GM12878 (cell line): ENCODE measurements around the gene TATDN3. TPM values are rescaled to one million over a fixed set of nuclear protein-coding genes. Genes with fewer than 3 reads are reported as not detected.

Experiments used
- BCL11A ChIP-seq: IDR thresholded peaks from 2 replicates; pipeline ENCODE4 v1.6.1; 2011; ENCODE audit warnings: low read depth, low read length
- CBFB ChIP-seq: IDR thresholded peaks from 2 replicates; pipeline ENCODE4 v1.6.1; 2016; ENCODE audit warnings: antibody characterized with exemption, low read depth
- EGR1 ChIP-seq, 2 experiments: IDR thresholded peaks; 1 replicate in 1 of 2; 2 replicates in 1 of 2; pipeline ENCODE4 v1.6.1; 2011 to 2012; ENCODE audit warnings: low read depth in 2 of 2, low read length in 2 of 2, borderline replicate concordance in 1 of 2, mild to moderate bottlenecking in 1 of 2, moderate library complexity in 1 of 2
- ESRRA ChIP-seq: IDR thresholded peaks from 2 replicates; pipeline ENCODE4 v1.6.1; 2012; ENCODE audit warnings: mild to moderate bottlenecking, low read length, improper control_type of control experiment
- FOS ChIP-seq: IDR thresholded peaks from 3 replicates; pipeline ENCODE4 v1.6.1; 2011; ENCODE audit warnings: borderline replicate concordance; ENCODE audit not compliant: insufficient read length; ENCODE audit errors: extremely low read depth
- IRF3 ChIP-seq: fragments of 450-650 bp; IDR thresholded peaks from 2 replicates; pipeline ENCODE4 v1.6.1; 2014; ENCODE audit warnings: mild to moderate bottlenecking
- JUND ChIP-seq: IDR thresholded peaks from 2 replicates; pipeline ENCODE4 v1.6.1; 2012; ENCODE audit warnings: low read depth, mild to moderate bottlenecking, low read length, improper control_type of control experiment, moderate library complexity
- KLF5 ChIP-seq: fragments of 450-650 bp; IDR thresholded peaks from 2 replicates; pipeline ENCODE4 v1.6.1; 2014; ENCODE audit warnings: mild to moderate bottlenecking; ENCODE audit not compliant: partially characterized antibody
- MTA2 ChIP-seq: fragments of 450-650 bp; IDR thresholded peaks from 2 replicates; pipeline ENCODE4 v1.6.1; 2016; ENCODE audit warnings: low read depth, mild to moderate bottlenecking, moderate library complexity
- MYB ChIP-seq: fragments of 150-350 bp; IDR thresholded peaks from 2 replicates; pipeline ENCODE4 v1.6.1; 2014; ENCODE audit warnings: mild to moderate bottlenecking, low read depth, low read length, borderline replicate concordance
- POLR2AphosphoS2 ChIP-seq: IDR thresholded peaks from 2 replicates; pipeline ENCODE4 v1.6.1; 2011; ENCODE audit warnings: low read depth, mild to moderate bottlenecking, low read length, improper control_type of control experiment, moderate library complexity
- SUZ12 ChIP-seq: fragments of 200-600 bp; sonication (generic); IDR thresholded peaks from one replicate; pipeline ENCODE4 v1.6.1; 2018; ENCODE audit warnings: antibody characterized with exemption, mild to moderate bottlenecking; ENCODE audit not compliant: unreplicated experiment
- TCF3 ChIP-seq: IDR thresholded peaks from 2 replicates; pipeline ENCODE4 v1.6.1; 2012; ENCODE audit warnings: low read depth, mild to moderate bottlenecking, low read length, borderline replicate concordance; ENCODE audit not compliant: insufficient read depth
- ZBTB11 ChIP-seq: fragments of 450-650 bp; formaldehyde crosslinking; IDR thresholded peaks from 2 replicates; pipeline ENCODE4 v1.5.0; 2022; ENCODE audit warnings: mild to moderate bottlenecking, missing genetic modification characterization
- ZNF592 ChIP-seq: fragments of 450-650 bp; IDR thresholded peaks from 2 replicates; pipeline ENCODE4 v1.6.1; 2017; ENCODE audit warnings: mild to moderate bottlenecking, moderate library complexity
- ZZZ3 ChIP-seq: IDR thresholded peaks from 2 replicates; pipeline ENCODE4 v1.6.1; 2011; ENCODE audit warnings: low read depth; ENCODE audit not compliant: control insufficient read depth, insufficient read length
- polyA plus RNA-seq, 11 experiments: library from polyadenylated mRNA; depleted of rRNA in 4 of 11; unstranded in 6 of 11; stranded (reverse) in 5 of 11; fragments of >200 nt; fragmentation: Nextera tagmentation in 4 of 11; fragmentation: Illumina TruSeq in 1 of 11; extraction: Ambion mirVana in 4 of 11; extraction: Trizol in 1 of 11; gene quantifications; 1 replicate in 1 of 11; 2 replicates in 10 of 11; pipeline versions ENCODE4 v1.2.1 to v1.2.3, GENCODE V29; 2011 to 2016; ENCODE audit warnings: inconsistent platforms in 2 of 11, missing spikeins in 2 of 11, low read depth in 1 of 11
- total RNA-seq, 4 experiments: library from RNA; depleted of rRNA in 3 of 4; stranded (reverse); fragments of >200 nt in 3 of 4; fragmentation: Illumina TruSeq in 1 of 4; extraction: Trizol in 1 of 4; gene quantifications; 2 replicates each; pipeline versions ENCODE4 v1.2.1 to v1.2.3, GENCODE V29; 2013 to 2021
- TF ChIP-seq, protein P1 (sequence below): fragments of 450-650 bp; IDR thresholded peaks from 2 replicates; pipeline ENCODE4 v1.6.1; 2017; ENCODE audit warnings: mild to moderate bottlenecking
- TF ChIP-seq, protein P2 (sequence below): IDR thresholded peaks from 2 replicates; pipeline ENCODE4 v1.6.1; 2012; ENCODE audit warnings: low read depth, low read length, improper control_type of control experiment

The TATDN3 gene
- total and polyA plus RNA-seq, 10 of the 15 experiments (the other 5 are each of a cell fraction or from before 2014, with no cell fraction given): 15.5 to 40.0 (median 22.7) TPM

DNA sequence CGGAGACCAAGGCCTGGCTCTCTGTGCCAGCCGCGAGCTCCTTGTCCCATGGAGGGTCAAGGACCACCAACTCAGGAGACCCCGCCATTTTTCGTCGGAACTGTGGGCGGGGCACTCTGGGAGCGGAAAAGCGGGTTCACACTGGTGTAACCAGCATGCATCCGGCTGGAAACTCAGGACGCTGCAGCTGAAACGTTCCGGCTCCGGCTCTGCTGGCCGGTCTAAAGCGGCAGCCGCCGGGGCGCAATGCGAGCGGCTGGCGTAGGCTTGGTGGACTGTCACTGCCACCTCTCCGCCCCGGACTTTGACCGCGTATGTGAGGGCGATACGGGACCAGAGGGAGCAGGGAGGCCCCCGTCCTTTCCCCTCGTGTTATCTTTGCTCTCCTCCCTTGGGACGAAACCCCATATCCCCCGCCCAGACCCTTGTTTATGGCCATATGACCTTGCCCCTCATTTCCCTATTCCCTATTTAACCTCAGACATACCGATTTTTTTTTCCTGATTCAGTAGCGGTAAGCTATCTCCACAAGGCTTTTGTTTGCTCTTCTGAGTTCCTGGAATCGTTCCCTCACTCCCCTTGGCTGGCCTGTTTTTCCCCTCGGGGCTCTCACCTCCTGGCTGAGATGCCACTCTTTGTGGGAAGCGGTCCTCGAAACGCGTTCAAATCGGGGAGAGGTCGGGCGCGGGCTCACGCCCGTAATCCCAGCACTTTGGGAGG lies at the start of gene TATDN3, which contains the start of gene NSL1 (continued):
- peak; percentile 96 for TF ChIP-seq ZBTB11
- peak; percentile 62 for TF ChIP-seq IRF3
- peak; percentile 56; the same call in 1 of the 2 replicates for TF ChIP-seq ESRRA
- TF ChIP-seq POLR2AphosphoS2: peak; percentile 84; the same call in 1 of the 2 replicates
- TF ChIP-seq FOS: no peak
- no peak for TF ChIP-seq JUND
- TF ChIP-seq TCF3: 0 out of 2 replicates have a peak, but pooled peaks have one; percentile 70
- no peak for TF ChIP-seq ZNF592
- TF ChIP-seq EGR1 (IDR thresholded peaks at IDR 0.05; ENCODE audit: borderline replicate concordance in 1 of 2, low read depth in 2 of 2, low read length in 2 of 2): peak; percentile 9 to 39; a peak in 1 of 3 replicates
- TF ChIP-seq ZZZ3: peak; percentile 70
- peak; percentile 88 for TF ChIP-seq CBFB
- TF ChIP-seq, protein P1, sequence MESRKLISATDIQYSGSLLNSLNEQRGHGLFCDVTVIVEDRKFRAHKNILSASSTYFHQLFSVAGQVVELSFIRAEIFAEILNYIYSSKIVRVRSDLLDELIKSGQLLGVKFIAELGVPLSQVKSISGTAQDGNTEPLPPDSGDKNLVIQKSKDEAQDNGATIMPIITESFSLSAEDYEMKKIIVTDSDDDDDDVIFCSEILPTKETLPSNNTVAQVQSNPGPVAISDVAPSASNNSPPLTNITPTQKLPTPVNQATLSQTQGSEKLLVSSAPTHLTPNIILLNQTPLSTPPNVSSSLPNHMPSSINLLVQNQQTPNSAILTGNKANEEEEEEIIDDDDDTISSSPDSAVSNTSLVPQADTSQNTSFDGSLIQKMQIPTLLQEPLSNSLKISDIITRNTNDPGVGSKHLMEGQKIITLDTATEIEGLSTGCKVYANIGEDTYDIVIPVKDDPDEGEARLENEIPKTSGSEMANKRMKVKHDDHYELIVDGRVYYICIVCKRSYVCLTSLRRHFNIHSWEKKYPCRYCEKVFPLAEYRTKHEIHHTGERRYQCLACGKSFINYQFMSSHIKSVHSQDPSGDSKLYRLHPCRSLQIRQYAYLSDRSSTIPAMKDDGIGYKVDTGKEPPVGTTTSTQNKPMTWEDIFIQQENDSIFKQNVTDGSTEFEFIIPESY: no peak
- no peak for TF ChIP-seq KLF5
- TF ChIP-seq, protein P2, sequence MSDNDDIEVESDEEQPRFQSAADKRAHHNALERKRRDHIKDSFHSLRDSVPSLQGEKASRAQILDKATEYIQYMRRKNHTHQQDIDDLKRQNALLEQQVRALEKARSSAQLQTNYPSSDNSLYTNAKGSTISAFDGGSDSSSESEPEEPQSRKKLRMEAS: peak; percentile 70; the same call in 1 of the 2 replicates
- no peak for TF ChIP-seq MYB
- TF ChIP-seq MTA2: peak; percentile 52
- no peak for TF ChIP-seq SUZ12
- no peak for TF ChIP-seq BCL11A
